Kidney (tissue), 14 donors: Measurements from ENCODE around the gene DUSP2. TPM values are rescaled to one million over a fixed set of nuclear protein-coding genes. Genes with fewer than 3 reads are reported as not detected.

ENCODE experiments used
- DNase-seq, 5 donors: peaks; one replicate each; pipeline ENCODE4 v3.0.0-alpha.2; 2013 to 2020
- FAIRE-seq: peaks from 2 replicates; lab custom pipeline; 2012; peaks lifted over from hg19 to GRCh38; lab: Jason Lieb, UNC
- H3K27ac ChIP-seq, 2 donors: one replicate each; pipeline ENCODE4 v1.7.0; 2013; ENCODE audit warnings: low read depth in 2 of 2, low read length in 2 of 2, inconsistent platforms in 1 of 2
- H3K27me3 ChIP-seq: one replicate; pipeline ENCODE4 v1.7.1; 2013; ENCODE audit warnings: low read length, inconsistent platforms; ENCODE audit not compliant: control insufficient read depth, insufficient read depth
- H3K36me3 ChIP-seq, 3 donors: one replicate each; pipeline versions ENCODE4 v1.7.0 to v1.7.1; 2013; ENCODE audit warnings: low read length in 3 of 3, control low read depth in 1 of 3, inconsistent platforms in 1 of 3; ENCODE audit not compliant: insufficient read depth in 3 of 3, control insufficient read depth in 2 of 3
- H3K4me1 ChIP-seq, 3 donors: one replicate each; pipeline versions ENCODE4 v1.7.0 to v1.7.1; 2013; ENCODE audit warnings: low read length in 3 of 3, inconsistent platforms in 1 of 3, low read depth in 1 of 3; ENCODE audit not compliant: control insufficient read depth in 2 of 3, insufficient read depth in 2 of 3
- H3K4me3 ChIP-seq, 3 donors: one replicate each; pipeline versions ENCODE4 v1.7.0 to v1.8.1; 2013; ENCODE audit warnings: low read length in 3 of 3, control low read depth in 1 of 3, inconsistent platforms in 1 of 3
- H3K9ac ChIP-seq, 3 donors: one replicate each; pipeline versions ENCODE4 v1.7.0 to v1.7.1; 2013; ENCODE audit warnings: low read length in 3 of 3, control low read depth in 1 of 3, inconsistent platforms in 1 of 3
- H3K9me3 ChIP-seq, 3 donors: one replicate each; pipeline versions ENCODE4 v1.7.0 to v1.7.1; 2013; ENCODE audit warnings: low read length in 3 of 3, control low read depth in 1 of 3, inconsistent platforms in 1 of 3; ENCODE audit not compliant: control insufficient read depth in 2 of 3, insufficient read depth in 1 of 3
- intact Hi-C: fragments of 100-400 bp; cut with DNase I; formaldehyde crosslinking; loops from one replicate; pipeline ENCODE4 v1.11.1; 2022
- polyA plus RNA-seq: library from polyadenylated mRNA; stranded (reverse); fragments of 350-450 nt; fragmentation: Illumina TruSeq; extraction: RNeasy Lipid Tissue Mini Kit (QIAGEN cat#74804); gene quantifications from one replicate; pipeline ENCODE4 v1.2.3, GENCODE V29; 2014; ENCODE audit warnings: low read depth, low replicate concordance; ENCODE audit not compliant: insufficient read depth
- total RNA-seq: library from RNA; stranded (reverse); fragmentation: NEBNext Ultra II Directional; extraction: Animal tissue kit (Norgen Biotek cat#: 25700); gene quantifications from one replicate; pipeline ENCODE4 v1.2.1, GENCODE V29; 2021
- TF ChIP-seq, protein P1 (sequence below): IDR thresholded peaks from 3 replicates; pipeline ENCODE4 v1.5.1; 2012; ENCODE audit warnings: mild to moderate bottlenecking, moderate library complexity, borderline replicate concordance; ENCODE audit not compliant: insufficient read depth; ENCODE audit errors: extremely low read depth
- donor health status: control.
- donor health status: control.
- donor health status: control.
- donor health status: control.
- donor health status: control.
- donor health status: DM: yes; HTN: yes; CAD: no.
- donor health status: Normal renal cell carcinoma (clear cell type).

Gene DUSP2
- total and polyA plus RNA-seq, 2 donors from 2014 or later: 5.6 to 11.8 TPM

DNA sequence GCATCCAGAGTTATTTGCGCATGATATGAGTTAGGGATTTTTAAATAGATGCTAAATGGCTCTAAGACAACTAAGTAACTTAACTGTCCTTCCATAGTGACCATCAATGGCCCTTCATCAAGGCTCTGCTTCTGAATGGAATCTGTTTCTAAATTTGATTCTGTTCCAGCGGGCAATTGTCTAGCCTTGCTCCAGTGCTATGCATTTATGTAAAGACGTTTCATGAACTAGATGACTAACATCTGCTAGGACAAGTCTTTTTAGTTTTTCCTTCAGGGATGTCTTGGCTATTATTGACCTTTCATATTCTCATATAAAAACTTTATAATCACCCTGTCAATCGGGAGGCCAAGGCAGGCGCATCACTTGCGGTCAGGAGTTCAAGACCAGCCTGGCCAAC, 16.8 kb downstream of the DUSP2 start:
- Histone ChIP-seq H3K9me3 (no peaks in the 10 kb centered on the region), H3K4me1 (no peaks in the 10 kb centered on the region), H3K27me3 (no peaks in the 10 kb centered on the region), H3K4me3 (no peak overlapping the region), H3K27ac (no peak overlapping the region), H3K36me3 (no peaks in the 10 kb centered on the region), H3K9ac (no peak overlapping the region)
- TF ChIP-seq, protein P1, sequence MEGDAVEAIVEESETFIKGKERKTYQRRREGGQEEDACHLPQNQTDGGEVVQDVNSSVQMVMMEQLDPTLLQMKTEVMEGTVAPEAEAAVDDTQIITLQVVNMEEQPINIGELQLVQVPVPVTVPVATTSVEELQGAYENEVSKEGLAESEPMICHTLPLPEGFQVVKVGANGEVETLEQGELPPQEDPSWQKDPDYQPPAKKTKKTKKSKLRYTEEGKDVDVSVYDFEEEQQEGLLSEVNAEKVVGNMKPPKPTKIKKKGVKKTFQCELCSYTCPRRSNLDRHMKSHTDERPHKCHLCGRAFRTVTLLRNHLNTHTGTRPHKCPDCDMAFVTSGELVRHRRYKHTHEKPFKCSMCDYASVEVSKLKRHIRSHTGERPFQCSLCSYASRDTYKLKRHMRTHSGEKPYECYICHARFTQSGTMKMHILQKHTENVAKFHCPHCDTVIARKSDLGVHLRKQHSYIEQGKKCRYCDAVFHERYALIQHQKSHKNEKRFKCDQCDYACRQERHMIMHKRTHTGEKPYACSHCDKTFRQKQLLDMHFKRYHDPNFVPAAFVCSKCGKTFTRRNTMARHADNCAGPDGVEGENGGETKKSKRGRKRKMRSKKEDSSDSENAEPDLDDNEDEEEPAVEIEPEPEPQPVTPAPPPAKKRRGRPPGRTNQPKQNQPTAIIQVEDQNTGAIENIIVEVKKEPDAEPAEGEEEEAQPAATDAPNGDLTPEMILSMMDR: no peak
- DNase-seq (no peak), FAIRE-seq (no peak)
- intact Hi-C loops: no loop called here

DNA sequence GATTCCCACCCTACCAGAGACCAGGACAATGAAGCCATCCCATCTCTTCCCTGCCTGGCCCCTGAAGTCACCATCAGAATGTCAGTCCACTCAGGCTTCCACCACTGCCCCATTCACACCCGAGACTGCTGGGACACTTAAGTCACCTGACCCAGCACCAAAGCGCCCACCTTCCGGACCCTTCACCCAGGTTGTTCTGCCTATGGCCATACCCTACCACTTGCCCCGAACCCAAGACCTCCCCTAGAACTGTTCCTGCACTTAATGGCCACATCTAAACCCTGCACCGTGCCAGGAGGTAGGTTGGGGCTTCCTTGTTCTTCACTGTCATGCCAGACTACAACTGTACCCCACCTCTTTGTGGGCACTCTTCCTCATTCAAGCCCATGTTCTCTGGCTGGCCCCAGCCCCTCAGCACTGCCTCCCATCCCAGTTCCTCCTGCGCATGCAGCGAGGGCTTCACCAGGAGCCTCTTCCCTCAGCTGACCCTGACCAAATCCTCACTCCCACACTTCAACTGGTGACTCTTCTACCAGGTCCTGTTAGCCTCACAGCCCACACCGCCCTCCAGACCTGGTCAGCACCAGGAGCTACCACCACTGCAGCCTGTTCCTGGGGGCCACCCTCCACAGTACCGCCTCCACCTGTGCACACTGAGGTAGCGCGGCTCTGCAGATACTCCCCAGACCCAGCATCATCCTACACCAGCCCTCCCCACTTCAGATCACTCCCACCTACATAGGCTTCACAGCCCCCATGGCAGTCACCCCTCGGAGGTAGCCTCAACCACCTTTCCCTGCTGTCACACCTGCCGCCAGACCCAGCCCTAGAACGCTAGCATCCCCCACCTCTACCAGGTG, 20.6 kb downstream of the DUSP2 start:
- Histone ChIP-seq H3K4me1 (no peaks in the 10 kb centered on the region), H3K27me3 (no peaks in the 10 kb centered on the region), H3K9me3 (no peaks in the 10 kb centered on the region), H3K36me3 (no peaks in the 10 kb centered on the region), H3K9ac (no peak overlapping the region), H3K4me3 (no peak overlapping the region), H3K27ac (no peak overlapping the region)
- intact Hi-C loops: no loop called here
- TF ChIP-seq, protein P1: no peak
- FAIRE-seq: no peak
- DNase-seq: peak in 1 of 5 donors; percentile 69

DNA sequence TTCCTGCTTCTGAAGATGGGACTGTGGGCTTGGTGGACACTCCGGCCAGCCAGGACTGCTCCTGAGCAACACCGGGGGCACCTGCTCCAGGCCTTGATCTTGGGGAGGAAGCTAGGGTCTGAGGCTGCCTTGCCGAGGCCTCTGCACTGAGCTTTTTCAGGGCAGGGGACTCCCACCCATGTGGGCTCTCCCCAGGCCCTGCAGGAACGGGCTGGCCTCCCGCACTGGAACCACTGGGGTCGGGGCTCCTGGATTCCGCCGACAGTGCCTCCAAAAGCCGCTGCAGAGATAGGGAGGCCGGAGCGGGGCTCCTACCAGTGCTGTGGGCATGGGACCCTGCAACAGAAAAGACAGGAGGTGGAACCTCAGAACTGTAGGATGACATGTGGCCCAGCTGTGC, 21.3 kb downstream of the DUSP2 start:
- TF ChIP-seq, protein P1: no peak
- intact Hi-C loops: no loop called here
- DNase-seq: peak in 1 of 5 donors; percentile 69

More for the DNA sequence above, 21.3 kb downstream of the DUSP2 start:
- Histone ChIP-seq H3K4me3 (no peak overlapping the region), H3K27ac (no peak overlapping the region), H3K4me1 (no peaks in the 10 kb centered on the region), H3K9ac (no peak overlapping the region), H3K9me3 (no peaks in the 10 kb centered on the region), H3K36me3 (no peaks in the 10 kb centered on the region), H3K27me3 (no peaks in the 10 kb centered on the region)
- no peak for FAIRE-seq
